ENCODE measurements around the gene PTGR1. TPM values are rescaled to one million over a fixed set of nuclear protein-coding genes. Genes with fewer than 3 reads are reported as not detected.

The PTGR1 gene
- total and polyA plus RNA-seq, 2 donors (not counting 3 experiments of a cell fraction or from before 2014, with no cell fraction given): 70.3 to 79.1 TPM

DNA sequence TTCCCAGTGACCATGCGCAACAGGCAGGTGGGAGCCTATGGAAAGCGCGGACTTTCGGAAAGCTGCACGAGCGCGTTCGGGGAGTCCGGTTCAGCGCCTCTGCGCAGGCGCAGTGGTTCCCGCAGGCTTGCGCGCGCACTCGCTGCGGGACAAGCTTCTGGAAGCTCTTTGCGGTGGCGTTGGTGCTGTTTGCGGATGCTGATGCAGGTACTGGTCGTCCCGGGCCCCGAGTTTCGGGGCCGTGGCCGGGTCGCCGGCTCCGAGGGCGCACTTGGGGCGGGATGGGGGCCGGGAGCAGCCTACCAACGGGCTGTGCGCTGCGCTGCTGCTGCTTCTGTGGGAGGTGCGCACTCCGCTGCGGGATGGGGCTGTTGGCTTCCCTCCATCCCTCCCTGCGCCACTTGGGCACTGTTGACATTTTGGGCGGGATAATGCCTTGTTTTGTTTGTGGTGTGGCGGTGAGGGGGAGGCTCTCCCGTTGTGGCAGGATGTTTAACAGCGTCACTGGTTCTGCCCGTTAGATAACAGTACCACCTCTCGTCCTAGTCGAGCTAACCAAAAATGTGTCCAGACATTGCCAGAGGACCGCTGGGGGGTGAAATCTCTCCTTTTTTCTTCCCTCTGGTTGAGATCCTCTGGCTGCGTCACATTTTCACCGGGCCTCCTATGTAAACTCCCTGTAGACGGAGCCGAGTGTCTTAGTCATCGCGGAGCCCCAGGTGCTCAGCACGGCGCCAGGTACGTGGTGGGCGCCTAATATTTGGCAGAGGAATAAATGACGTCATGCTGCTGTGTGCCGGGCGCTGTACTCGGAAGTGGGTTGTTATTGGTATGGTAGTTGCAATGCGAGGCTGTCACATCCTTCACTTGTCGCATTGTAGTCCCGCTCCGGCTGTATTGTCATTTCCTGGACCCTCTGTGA lies 74.1 kb downstream of the PTGR1 start, which contains the start of gene ZNF483:
Gene ZNF483, plus strand, starts transcription at position 124 of the 922 bp plus-strand sequence. CDS start 2,217 bp downstream, outside the sequence.
- ChIA-PET POLR2A (no interaction called here), CTCF (interaction anchor here (0.7 to 1.0 kb wide), 4 partner anchors 8 to 96 kb away, joined by 3 read pairs; partner anchors contain the start of gene ECPAS)
- DNase-seq (ENCODE audit: low read depth, low spot score): peak; percentile 84
- Histone ChIP-seq H3K9ac (replicated peaks; ENCODE audit: extremely low read depth, insufficient read depth, low read length) (peak within 1 kb of the TSS; percentile 58), H3K4me3 (replicated peaks in 1 of 3; ENCODE audit: insufficient read depth in 1 of 3, low read depth in 1 of 3, low read length in 3 of 3) (peak within 1 kb of the TSS; percentile 7 to 88 (median 54)), H3K36me3 (ENCODE audit: control insufficient read depth in 2 of 2, extremely low read depth in 1 of 2, insufficient read depth in 2 of 2, low read length in 2 of 2) (no peaks in the 10 kb centered on the region), H3K9me3 (replicated peaks; ENCODE audit: control insufficient read depth, insufficient read depth, low read length) (no peaks in the 10 kb centered on the region), H3K4me1 (ENCODE audit: control insufficient read depth, extremely low read depth, insufficient read depth, low read length) (peaks cover 6% of the 10 kb centered on the region), H3K27ac (ENCODE audit: insufficient read depth, low read depth, low read length) (no peak within 1 kb of the TSS), H2AFZ (ENCODE audit: low read depth, low read length) (peak within 1 kb of the TSS; percentile 72), H3K9me1 (replicated peaks; ENCODE audit: control insufficient read depth, extremely low read depth, insufficient read depth, low read length) (no peaks in the 10 kb centered on the region), H3K27me3 (ENCODE audit: control insufficient read depth in 2 of 2, insufficient read depth in 2 of 2, low read length in 2 of 2) (peaks cover 0 to 2% of the 10 kb centered on the region in 2 experiments), H3K4me2 (ENCODE audit: insufficient read depth, low read length) (peak within 1 kb of the TSS; percentile 54), H3K79me2 (ENCODE audit: control insufficient read depth, insufficient read depth, low read length) (no peaks in the 10 kb centered on the region), H4K20me1 (replicated peaks; ENCODE audit: control insufficient read depth, extremely low read depth, insufficient read depth, low read length) (no peaks in the 10 kb centered on the region)
- dilution Hi-C loops (cut with MboI; ENCODE audit: extremely low pct_ligation_motif_present, low sequenced_read_pairs) (no loop called here), intact Hi-C loops (cut with micrococcal nuclease) (loop anchor here (1.0 kb wide), 1 partner anchor 43 kb away; no protein-coding TSS in a partner anchor)
- peak; percentile 94 for FAIRE-seq
- BruUV-seq (replicated peaks): TSS peak; percentile 48
- TF ChIP-seq GATA2 (IDR thresholded peaks at IDR 0.05; ENCODE audit: insufficient read depth, insufficient read length, low read depth, low read length) (no peak), POLR2AphosphoS5 (IDR thresholded peaks at IDR 0.05; ENCODE audit: insufficient read depth, low read depth, low read length) (no peak), FOS (IDR thresholded peaks at IDR 0.05; ENCODE audit: borderline replicate concordance, insufficient read depth, low read length) (peak; percentile 63), JUN (IDR thresholded peaks at IDR 0.05; ENCODE audit: borderline replicate concordance, insufficient read depth, insufficient read length, low read depth) (peak; percentile 38)
- TF ChIP-seq, protein P1, sequence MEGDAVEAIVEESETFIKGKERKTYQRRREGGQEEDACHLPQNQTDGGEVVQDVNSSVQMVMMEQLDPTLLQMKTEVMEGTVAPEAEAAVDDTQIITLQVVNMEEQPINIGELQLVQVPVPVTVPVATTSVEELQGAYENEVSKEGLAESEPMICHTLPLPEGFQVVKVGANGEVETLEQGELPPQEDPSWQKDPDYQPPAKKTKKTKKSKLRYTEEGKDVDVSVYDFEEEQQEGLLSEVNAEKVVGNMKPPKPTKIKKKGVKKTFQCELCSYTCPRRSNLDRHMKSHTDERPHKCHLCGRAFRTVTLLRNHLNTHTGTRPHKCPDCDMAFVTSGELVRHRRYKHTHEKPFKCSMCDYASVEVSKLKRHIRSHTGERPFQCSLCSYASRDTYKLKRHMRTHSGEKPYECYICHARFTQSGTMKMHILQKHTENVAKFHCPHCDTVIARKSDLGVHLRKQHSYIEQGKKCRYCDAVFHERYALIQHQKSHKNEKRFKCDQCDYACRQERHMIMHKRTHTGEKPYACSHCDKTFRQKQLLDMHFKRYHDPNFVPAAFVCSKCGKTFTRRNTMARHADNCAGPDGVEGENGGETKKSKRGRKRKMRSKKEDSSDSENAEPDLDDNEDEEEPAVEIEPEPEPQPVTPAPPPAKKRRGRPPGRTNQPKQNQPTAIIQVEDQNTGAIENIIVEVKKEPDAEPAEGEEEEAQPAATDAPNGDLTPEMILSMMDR (IDR thresholded peaks at IDR 0.05; ENCODE audit: extremely low read depth in 1 of 2, insufficient read depth in 1 of 2, low read depth in 1 of 2, low read length in 2 of 2): no peak

Data from endothelial cell of umbilical vein (primary cell).